Heart left ventricle (tissue), 16 donors: ENCODE measurements around the gene ZC3H13. TPM values are rescaled to one million over a fixed set of nuclear protein-coding genes. Genes with fewer than 3 reads are reported as not detected.
A peak's percentile ranks its signal among the peaks of the same experiment; 100 is the strongest.

Experiments
- ATAC-seq, 4 donors: fragments of 200-7000 bp; cut with Tn5 transposase; one replicate each; pipeline ENCODE4 v1.9.1; 2020 to 2022; ENCODE audit warnings: moderate library complexity in 4 of 4, mild to moderate bottlenecking in 3 of 4, moderate number of reproducible peaks in 1 of 4
- DNase-seq, 5 donors: peaks; one replicate each; pipeline ENCODE4 v3.0.0-alpha.2; 2020
- H3K27ac ChIP-seq, 12 donors: fragments of 200-600 bp; sonication (generic) in 4 of 12; one replicate each; pipeline versions ENCODE4 v1.5.0 to v1.8.0; 2016 to 2022; ENCODE audit warnings: mild to moderate bottlenecking in 2 of 12
- H3K27me3 ChIP-seq, 9 donors: fragments of 200-600 bp; sonication (generic) in 2 of 9; one replicate each; pipeline versions ENCODE4 v1.5.1 to v1.8.0; 2016 to 2022; ENCODE audit warnings: mild to moderate bottlenecking in 3 of 9
- H3K36me3 ChIP-seq, 9 donors: fragments of 200-600 bp; sonication (generic) in 2 of 9; one replicate each; pipeline versions ENCODE4 v1.5.0 to v1.8.0; 2018 to 2022; ENCODE audit warnings: mild to moderate bottlenecking in 2 of 9
- H3K4me1 ChIP-seq, 12 donors: fragments of 200-600 bp; sonication (generic) in 4 of 12; one replicate each; pipeline versions ENCODE4 v1.5.0 to v1.8.0; 2016 to 2022; ENCODE audit warnings: mild to moderate bottlenecking in 3 of 12
- H3K4me3 ChIP-seq, 12 donors: fragments of 200-600 bp; sonication (generic) in 4 of 12; one replicate each; pipeline versions ENCODE4 v1.5.0 to v1.8.0; 2017 to 2022; ENCODE audit warnings: mild to moderate bottlenecking in 9 of 12, moderate library complexity in 4 of 12
- H3K9me3 ChIP-seq, 12 donors: fragments of 200-600 bp; sonication (generic) in 4 of 12; one replicate each; pipeline versions ENCODE4 v1.5.0 to v1.8.0; 2016 to 2022; ENCODE audit warnings: mild to moderate bottlenecking in 1 of 12
- CTCF ChIP-seq, 12 donors: fragments of 200-600 bp; sonication (generic) in 4 of 12; IDR thresholded peaks; one replicate each; pipeline versions ENCODE4 v1.5.0 to v1.8.0; 2018 to 2022; ENCODE audit warnings: antibody characterized with exemption in 12 of 12, mild to moderate bottlenecking in 5 of 12
- POLR2A ChIP-seq, 2 donors: fragments of 450-650 bp; IDR thresholded peaks; one replicate each; pipeline ENCODE4 v1.6.1; 2017; ENCODE audit warnings: antibody characterized with exemption in 2 of 2, mild to moderate bottlenecking in 2 of 2, moderate library complexity in 2 of 2
- WGBS, 4 donors: extraction: QIAGEN DNeasy Blood & Tissue Kit in 2 of 4; methylation state at CpG; one replicate each; pipeline versions ENCODE4 v1.1.5 to v1.1.7; 2013 to 2018; 5-methylcytosine and 5-hydroxymethylcytosine counted together
- intact Hi-C, 10 donors: fragments of 100-400 bp; cut with DNase I; formaldehyde crosslinking; loops; one replicate each; pipeline versions ENCODE4 v1.11.1 to v1.14.2; 2022
- polyA plus RNA-seq, 2 donors: library from polyadenylated mRNA; stranded (reverse); fragments of 200-250 nt; gene quantifications; one replicate each; pipeline ENCODE4 v1.2.3, GENCODE V29; 2013
- total RNA-seq, 9 donors: library from RNA; depleted of rRNA in 2 of 9; stranded (reverse); fragments of >200 nt in 2 of 9; fragmentation: NEBNext Ultra II Directional in 3 of 9; extraction: Animal tissue kit (Norgen Biotek cat#: 25700) in 3 of 9; gene quantifications; one replicate each; pipeline versions ENCODE4 v1.1.0 to v1.2.4, GENCODE V29; 2016 to 2023
- donor health status: ischemic (EF 13 %, LVEDD 7.1; RV severe dilation, severe dysfunction).
- donor health status: healthy with polysubstance abuse.
- donor health status: DM: no; HTN: yes; CAD: no.
- donor health status: DM: no; HTN: no; CAD: no.
- donor health status: ischemic (EF 25% LVEDD 6.9; RV normal size, moderate dysfunction).
- donor health status: ischemic (EF 25% LVEDD 5.7; RV mildly dilated, moderate dysfunction).
- donor health status: healthy.
- donor health status: DM: yes; HTN: yes; CAD: no.
- donor health status: ischemic (EF 35%, LVEDD 5.7; RV mildly dilated, moderate dysfunction).
- donor health status: nonischemic (EF 11% LVEDD 7.7; RV severe dilation, severe dysfunction).
- donor health status: DM: yes; HTN: yes; CAD: no.
- donor health status: PGD.
- donor health status: ischemic (EF 29% LVEDD 5.4; RV normal size, mild dysfunction).
- donor health status: nonischemic (EF 23%, LVEDD 6.1; RV moderate dilation, normal function).

The ZC3H13 gene
- total and polyA plus RNA-seq, 11 donors = 14.6 to 53.3 (median 36.7) TPM

GRCh38 chr13:46053162-46054012 is 841 bp upstream of the ZC3H13 start:
- TF ChIP-seq CTCF (IDR thresholded peaks at IDR 0.05) = no peak

GRCh38 chr13:46051968-46052318 is 603 bp downstream of the ZC3H13 start:
- peaks cover 0 to 34% (median 26%) of the 10 kb centered on the region in 12 donors for H3K4me1 ChIP-seq
- no peak for DNase-seq
- peak overlapping the region; percentile 56 to 96 (median 92) for H3K27ac ChIP-seq
- intact Hi-C loops = loop anchor here in 1 of 10 donors (5.0 kb wide), 1 partner anchor 70 kb away; no protein-coding TSS in a partner anchor
- H3K9me3 ChIP-seq = no peaks in the 10 kb centered on the region
- 1 to 2% (median 1%) methylated on average over 7 of the region's 7 CpGs for WGBS, 4 donors
- H3K27me3 ChIP-seq = no peaks in the 10 kb centered on the region
- TF ChIP-seq POLR2A (IDR thresholded peaks at IDR 0.05) (no peak), CTCF (IDR thresholded peaks at IDR 0.05) (no peak)
- peak in 3 of 4 donors; percentile 4 to 11 (median 8) for ATAC-seq
- peak overlapping the region; percentile 71 to 98 (median 86) for H3K4me3 ChIP-seq
- H3K36me3 ChIP-seq = no peaks in the 10 kb centered on the region

More at GRCh38 chr13:46053162-46054012, 841 bp upstream of the ZC3H13 start:
- Histone ChIP-seq H3K27me3 (no peaks in the 10 kb centered on the region), H3K9me3 (no peaks in the 10 kb centered on the region), H3K27ac (peak overlapping the region in 9 of 12 donors; percentile 74 to 96 (median 92)), H3K36me3 (no peaks in the 10 kb centered on the region), H3K4me1 (peaks cover 0 to 34% (median 26%) of the 10 kb centered on the region in 12 donors), H3K4me3 (peak overlapping the region; percentile 71 to 98 (median 86))
- 15 to 31% (median 20%) methylated on average over 18 of the region's 18 CpGs for WGBS, 4 donors
- DNase-seq (no peak), ATAC-seq (no peak)
- intact Hi-C loops = loop anchor here in 1 of 10 donors (5.0 kb wide), 1 partner anchor 69 kb away; no protein-coding TSS in a partner anchor

GRCh38 chr13:46050771-46051170 is 1.8 kb downstream of the ZC3H13 start:
- peaks cover 0 to 34% (median 26%) of the 10 kb centered on the region in 12 donors for H3K4me1 ChIP-seq
- H3K9me3 ChIP-seq = no peaks in the 10 kb centered on the region
- no peak for ATAC-seq
- H3K27me3 ChIP-seq = no peaks in the 10 kb centered on the region
- no peak for DNase-seq
- intact Hi-C loops = loop anchor here in 1 of 10 donors (5.0 kb wide), 1 partner anchor 72 kb away; no protein-coding TSS in a partner anchor
- no peak overlapping the region for H3K27ac ChIP-seq
- peak overlapping the region in 4 of 12 donors; percentile 80 to 94 (median 92) for H3K4me3 ChIP-seq
- no peaks in the 10 kb centered on the region for H3K36me3 ChIP-seq
- no peak for TF ChIP-seq CTCF (IDR thresholded peaks at IDR 0.05)
- TF ChIP-seq POLR2A (IDR thresholded peaks at IDR 0.05) = no peak

GRCh38 chr13:46045424-46045823 is 7.1 kb downstream of the ZC3H13 start:
- no peak for ATAC-seq

More at GRCh38 chr13:46045424-46045823, 7.1 kb downstream of the ZC3H13 start:
- Histone ChIP-seq H3K27me3 (no peaks in the 10 kb centered on the region), H3K4me3 (no peak overlapping the region), H3K36me3 (peaks cover 0 to 32% (median 18%) of the 10 kb centered on the region in 9 donors), H3K4me1 (peaks cover 0 to 18% (median 9%) of the 10 kb centered on the region in 12 donors), H3K27ac (no peak overlapping the region), H3K9me3 (no peaks in the 10 kb centered on the region)
- intact Hi-C loops = no loop called here
- WGBS, 4 donors = 46 to 68% (median 60%) methylated on average over 2 of the region's 2 CpGs
- no peak for TF ChIP-seq CTCF (IDR thresholded peaks at IDR 0.05)
- TF ChIP-seq POLR2A (IDR thresholded peaks at IDR 0.05) = no peak
- DNase-seq = no peak
